ENCODE data around the gene GALNT2. TPM values are rescaled to one million over a fixed set of nuclear protein-coding genes. Genes with fewer than 3 reads are reported as not detected.
A peak's percentile ranks its signal among the peaks of the same experiment; 100 is the strongest.

GALNT2 gene
- polyA plus RNA-seq, 3 donors from 2014 or later: 18.5 to 30.0 (median 22.5) TPM

- Mint-ChIP-seq H3K9me3 (no peaks in the 10 kb centered on the region), H3K27ac (no peak overlapping the region), H3K27me3 (ENCODE audit: low read depth in 3 of 3) (peaks cover 0 to 4% (median 3%) of the 10 kb centered on the region in 3 donors), H3K36me3 (peaks cover 0 to 3% (median 0%) of the 10 kb centered on the region in 3 donors), H3K4me3 (no peak overlapping the region), H3K4me1 (peaks cover 53 to 72% of the 10 kb centered on the region in 2 donors)
- no peak for DNase-seq
These were observed 75.0 kb downstream of the GALNT2 start for GRCh38 chr1:230141797-230142607.

DNA sequence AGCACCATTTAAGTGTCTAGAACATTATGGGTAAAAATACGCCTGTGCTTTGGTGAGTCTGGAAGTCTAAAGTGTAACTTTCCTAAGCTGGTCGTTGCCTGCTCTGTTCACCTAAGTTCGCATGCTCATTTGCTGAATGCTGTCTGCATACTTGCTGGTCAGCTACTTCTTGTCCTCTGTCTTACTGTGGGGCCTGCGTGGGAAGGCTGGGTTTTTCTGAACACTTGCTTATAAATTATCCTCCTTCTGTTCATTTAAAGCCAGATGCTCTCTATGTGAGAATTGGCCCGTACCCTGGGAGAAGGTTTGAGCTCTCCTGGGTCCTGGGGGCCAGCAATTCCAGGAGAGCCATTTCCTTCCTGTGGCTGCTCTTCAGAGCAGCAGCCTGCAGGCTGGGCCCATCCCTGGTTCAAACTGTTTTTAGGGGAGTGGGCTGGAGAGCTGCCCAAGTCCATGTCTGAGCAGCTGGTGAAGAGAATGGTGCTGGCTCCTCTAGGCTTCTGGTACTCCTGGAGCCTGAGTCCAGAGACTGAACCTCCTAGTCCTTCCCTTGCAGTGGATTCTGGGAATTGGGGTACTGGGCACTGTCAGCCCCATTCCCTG lies 75.7 kb downstream of the GALNT2 start:
- H3K9me3 Mint-ChIP-seq: no peaks in the 10 kb centered on the region
- peaks cover 59 to 75% of the 10 kb centered on the region in 2 donors for H3K4me1 Mint-ChIP-seq
- peaks cover 0 to 3% (median 0%) of the 10 kb centered on the region in 3 donors for H3K36me3 Mint-ChIP-seq
- H3K27me3 Mint-ChIP-seq (ENCODE audit: low read depth in 3 of 3): peaks cover 0 to 4% (median 3%) of the 10 kb centered on the region in 3 donors
- DNase-seq: no peak
- peak overlapping the region in 2 of 6 donors; percentile 21 to 55 for H3K27ac Mint-ChIP-seq
- H3K4me3 Mint-ChIP-seq: no peak overlapping the region

GRCh38 chr1:230143534-230143933 lies 76.5 kb downstream of the GALNT2 start:
- Mint-ChIP-seq H3K9me3 (no peaks in the 10 kb centered on the region), H3K27ac (no peak overlapping the region), H3K36me3 (peaks cover 0 to 3% (median 0%) of the 10 kb centered on the region in 3 donors), H3K4me1 (peaks cover 55 to 74% of the 10 kb centered on the region in 2 donors), H3K27me3 (ENCODE audit: low read depth in 3 of 3) (peaks cover 0 to 4% (median 3%) of the 10 kb centered on the region in 3 donors), H3K4me3 (peak overlapping the region in 1 of 5 donors; percentile 12)
- DNase-seq: no peak

- H3K4me1 Mint-ChIP-seq: peaks cover 54 to 74% of the 10 kb centered on the region in 2 donors
- H3K27me3 Mint-ChIP-seq (ENCODE audit: low read depth in 3 of 3): peaks cover 0 to 4% (median 3%) of the 10 kb centered on the region in 3 donors
- H3K36me3 Mint-ChIP-seq: peaks cover 0 to 3% (median 0%) of the 10 kb centered on the region in 3 donors
- H3K9me3 Mint-ChIP-seq: no peaks in the 10 kb centered on the region
- peak overlapping the region in 3 of 6 donors; percentile 51 to 91 (median 89) for H3K27ac Mint-ChIP-seq
- peak overlapping the region in 2 of 5 donors; percentile 12 to 19 for H3K4me3 Mint-ChIP-seq
- DNase-seq: no peak
These were observed 77.1 kb downstream of the GALNT2 start for GRCh38 chr1:230144010-230144614.

GRCh38 chr1:230144758-230145504 lies 77.9 kb downstream of the GALNT2 start:
- Mint-ChIP-seq H3K27ac (peak overlapping the region; percentile 59 to 96 (median 86)), H3K27me3 (ENCODE audit: low read depth in 3 of 3) (peaks cover 0 to 4% (median 3%) of the 10 kb centered on the region in 3 donors), H3K4me1 (peaks cover 59 to 75% of the 10 kb centered on the region in 2 donors), H3K4me3 (peak overlapping the region; percentile 19 to 84 (median 53)), H3K36me3 (peaks cover 0 to 3% (median 0%) of the 10 kb centered on the region in 3 donors), H3K9me3 (no peaks in the 10 kb centered on the region)
- DNase-seq: no peak

- Mint-ChIP-seq H3K9me3 (no peaks in the 10 kb centered on the region), H3K36me3 (peaks cover 0 to 3% (median 0%) of the 10 kb centered on the region in 3 donors), H3K27ac (peak overlapping the region; percentile 59 to 96 (median 86)), H3K27me3 (ENCODE audit: low read depth in 3 of 3) (peaks cover 0 to 3% (median 3%) of the 10 kb centered on the region in 3 donors), H3K4me1 (peaks cover 64 to 81% of the 10 kb centered on the region in 2 donors), H3K4me3 (peak overlapping the region; percentile 49 to 84 (median 66))
- DNase-seq: peak in 2 of 3 donors; percentile 32 to 34
These were observed 78.5 kb downstream of the GALNT2 start for GRCh38 chr1:230145505-230145899.

GRCh38 chr1:230145953-230146476 lies 79.0 kb downstream of the GALNT2 start:
- Mint-ChIP-seq H3K4me3 (peak overlapping the region; percentile 66 to 84 (median 78)), H3K27ac (peak overlapping the region; percentile 59 to 96 (median 86)), H3K4me1 (peaks cover 65 to 86% of the 10 kb centered on the region in 2 donors), H3K9me3 (no peaks in the 10 kb centered on the region), H3K36me3 (peaks cover 0 to 3% (median 0%) of the 10 kb centered on the region in 3 donors), H3K27me3 (ENCODE audit: low read depth in 3 of 3) (peaks cover 0 to 3% (median 2%) of the 10 kb centered on the region in 3 donors)
- peak in 1 of 3 donors; percentile 19 for DNase-seq

DNA sequence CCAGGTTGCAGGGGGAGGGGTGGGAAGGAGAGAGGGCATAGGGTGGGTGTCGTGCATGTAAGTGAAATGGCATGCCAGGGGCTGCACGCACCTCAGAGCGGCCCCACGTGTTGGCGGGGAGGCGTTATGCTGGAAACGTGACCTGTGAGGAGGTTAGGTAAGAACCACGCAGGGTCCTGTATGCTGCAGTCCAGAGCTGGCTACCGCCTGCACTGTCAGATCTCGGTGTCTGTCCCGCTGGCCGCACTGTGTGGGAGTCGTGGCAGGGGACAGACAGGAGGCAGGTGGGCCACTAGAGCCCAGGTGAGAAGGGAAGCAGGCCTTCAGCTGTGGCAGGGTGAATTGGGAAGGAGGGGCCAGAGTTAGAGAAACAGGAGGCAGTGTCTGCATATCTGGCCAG lies 79.7 kb downstream of the GALNT2 start:
- H3K27ac Mint-ChIP-seq: peak overlapping the region; percentile 59 to 96 (median 86)
- H3K27me3 Mint-ChIP-seq (ENCODE audit: low read depth in 3 of 3): peaks cover 0 to 3% (median 2%) of the 10 kb centered on the region in 3 donors
- H3K36me3 Mint-ChIP-seq: peaks cover 0 to 3% (median 0%) of the 10 kb centered on the region in 3 donors
- DNase-seq: no peak
- H3K4me1 Mint-ChIP-seq: peaks cover 68 to 88% of the 10 kb centered on the region in 2 donors
- H3K4me3 Mint-ChIP-seq: peak overlapping the region in 4 of 5 donors; percentile 66 to 84 (median 74)
- no peaks in the 10 kb centered on the region for H3K9me3 Mint-ChIP-seq

DNA sequence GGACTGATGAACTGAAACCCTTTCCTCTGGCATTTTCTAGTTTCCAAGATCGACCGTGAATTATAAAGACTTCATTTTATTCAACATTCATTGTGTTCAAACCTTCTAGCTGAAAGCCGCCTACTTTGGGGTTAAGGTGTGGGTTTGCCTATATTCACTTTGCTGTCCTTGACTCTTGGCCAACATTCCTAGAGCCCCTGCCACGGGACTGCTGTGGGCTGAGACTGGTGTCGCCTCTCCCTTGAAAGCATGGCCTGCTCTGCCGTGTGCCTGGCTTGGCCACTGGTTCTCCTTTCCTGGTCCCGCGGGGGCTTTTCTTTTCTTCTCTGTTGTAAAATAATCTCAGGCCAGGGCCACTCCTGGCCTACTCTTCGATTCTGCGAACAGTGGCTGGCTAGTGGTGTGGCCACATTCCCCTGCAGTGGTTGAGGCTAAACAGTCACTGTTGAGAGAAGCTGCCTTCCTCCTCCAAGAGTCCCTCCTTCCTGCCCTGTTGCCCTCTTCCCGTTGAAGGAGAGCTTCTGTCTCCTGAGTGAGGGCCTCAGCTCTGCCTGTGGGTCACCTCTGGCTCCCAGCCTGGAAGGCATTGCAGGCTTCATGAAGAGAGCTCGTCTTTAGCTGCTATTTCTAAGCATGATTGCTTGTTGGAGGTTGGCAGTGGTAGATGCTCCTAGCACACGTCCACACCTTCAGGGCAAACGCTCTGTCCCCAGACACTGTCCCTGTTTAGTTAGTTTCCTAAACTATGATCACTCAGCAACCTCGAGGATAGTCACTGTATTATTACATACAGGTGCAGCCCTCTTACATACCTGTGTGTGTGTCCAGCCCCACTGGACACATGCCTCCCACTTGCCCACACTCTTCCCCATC lies 80.5 kb downstream of the GALNT2 start:
- Mint-ChIP-seq H3K27me3 (ENCODE audit: low read depth in 3 of 3) (peaks cover 0 to 3% (median 2%) of the 10 kb centered on the region in 3 donors), H3K27ac (peak overlapping the region; percentile 61 to 96 (median 83)), H3K36me3 (peaks cover 0 to 3% (median 0%) of the 10 kb centered on the region in 3 donors), H3K4me3 (peak overlapping the region; percentile 9 to 50 (median 36)), H3K9me3 (no peaks in the 10 kb centered on the region), H3K4me1 (peaks cover 68 to 86% of the 10 kb centered on the region in 2 donors)
- no peak for DNase-seq

GRCh38 chr1:230148126-230148652 lies 81.2 kb downstream of the GALNT2 start:
- no peak for DNase-seq
- no peaks in the 10 kb centered on the region for H3K9me3 Mint-ChIP-seq
- H3K4me3 Mint-ChIP-seq: no peak overlapping the region
- H3K36me3 Mint-ChIP-seq: peaks cover 0 to 3% (median 0%) of the 10 kb centered on the region in 3 donors
- peaks cover 66 to 79% of the 10 kb centered on the region in 2 donors for H3K4me1 Mint-ChIP-seq
- H3K27me3 Mint-ChIP-seq (ENCODE audit: low read depth in 3 of 3): peaks cover 0 to 2% (median 0%) of the 10 kb centered on the region in 3 donors
- H3K27ac Mint-ChIP-seq: peak overlapping the region in 4 of 6 donors; percentile 61 to 96 (median 83)

GRCh38 chr1:230148768-230149469 lies 81.9 kb downstream of the GALNT2 start:
- Mint-ChIP-seq H3K4me1 (peaks cover 65 to 72% of the 10 kb centered on the region in 2 donors), H3K27me3 (ENCODE audit: low read depth in 3 of 3) (peaks cover 0 to 2% (median 0%) of the 10 kb centered on the region in 3 donors), H3K9me3 (no peaks in the 10 kb centered on the region), H3K27ac (peak overlapping the region; percentile 11 to 86 (median 76)), H3K36me3 (peaks cover 0 to 3% (median 0%) of the 10 kb centered on the region in 3 donors), H3K4me3 (peak overlapping the region in 3 of 5 donors; percentile 57 to 81 (median 68))
- no peak for DNase-seq
